Measurements from ENCODE around the gene TMEM140. TPM values are rescaled to one million over a fixed set of nuclear protein-coding genes. Genes with fewer than 3 reads are reported as not detected.
"Not testable (repeated sequence)": the region's sequence is repeated elsewhere in the genome, so short reads cannot be mapped to it uniquely, and the experiment has no call there.

Gene TMEM140
- total RNA-seq, 1 experiment from 2014 or later = 4.2 TPM

DNA sequence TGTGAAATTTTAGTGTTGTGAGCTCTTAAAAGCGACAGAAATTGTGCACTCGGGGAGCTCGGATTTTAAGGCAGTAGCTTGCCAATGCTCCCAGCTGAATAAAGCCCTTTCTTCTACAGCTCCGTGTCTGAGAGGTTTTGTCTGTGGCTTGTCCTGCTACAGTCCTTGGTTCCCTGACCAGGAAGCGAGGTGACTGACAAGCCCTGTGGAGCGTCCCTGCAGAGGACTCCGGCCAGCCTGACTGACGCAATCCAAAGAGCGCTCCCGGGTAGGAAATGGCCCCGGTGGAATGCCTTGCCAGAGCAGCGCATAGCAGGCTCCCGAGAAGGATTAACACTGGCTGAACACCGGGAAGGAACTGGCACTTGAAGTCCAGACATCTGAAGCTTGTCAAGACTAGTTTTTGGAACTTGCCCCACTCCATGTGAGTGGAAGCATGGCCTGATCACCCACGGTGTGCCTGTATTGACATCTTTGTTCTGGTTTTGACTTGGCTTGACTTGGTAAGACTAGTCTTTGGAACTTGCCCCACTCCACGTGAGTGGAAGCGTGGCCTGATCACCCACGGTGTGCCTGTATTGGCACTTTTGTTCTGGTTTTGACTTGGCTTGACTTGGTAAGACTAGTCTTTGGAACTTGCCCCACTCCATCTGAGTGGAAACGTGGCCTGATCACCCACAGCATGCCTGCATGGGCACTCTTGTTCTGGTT is 23.9 kb downstream of the TMEM140 start:
- TSS peak; percentile 66 for BruUV-seq (replicated peaks)
- Mint-ChIP-seq H3K36me3 (ENCODE audit: insufficient read depth, unreplicated experiment) (peaks cover 88% of the 10 kb centered on the region), H3K4me1 (ENCODE audit: low read depth, unreplicated experiment) (peaks cover 55% of the 10 kb centered on the region), H3K4me3 (ENCODE audit: low read depth, unreplicated experiment) (peak overlapping the region; percentile 78), H3K27ac (ENCODE audit: unreplicated experiment) (peak overlapping the region; percentile 95)
- not testable (repeated sequence) for H3K9me3 Mint-ChIP-seq (ENCODE audit: low read depth, unreplicated experiment); H3K27me3 Mint-ChIP-seq (ENCODE audit: unreplicated experiment)
- intact Hi-C loops (cut with micrococcal nuclease; ENCODE audit: unreplicated experiment) = loop anchor here (2.0 to 10.0 kb wide), 4 partner anchors 83 to 527 kb away; partner anchors contain the start of genes AGBL3 and BPGM
- DNase-seq = peak; percentile 81
- CTCF ChIA-PET = interaction anchor here (0.6 to 1.6 kb wide), 2 partner anchors 41 to 185 kb away, joined by 4 to 7 read pairs; partner anchors contain the start of gene AGBL3

DNA sequence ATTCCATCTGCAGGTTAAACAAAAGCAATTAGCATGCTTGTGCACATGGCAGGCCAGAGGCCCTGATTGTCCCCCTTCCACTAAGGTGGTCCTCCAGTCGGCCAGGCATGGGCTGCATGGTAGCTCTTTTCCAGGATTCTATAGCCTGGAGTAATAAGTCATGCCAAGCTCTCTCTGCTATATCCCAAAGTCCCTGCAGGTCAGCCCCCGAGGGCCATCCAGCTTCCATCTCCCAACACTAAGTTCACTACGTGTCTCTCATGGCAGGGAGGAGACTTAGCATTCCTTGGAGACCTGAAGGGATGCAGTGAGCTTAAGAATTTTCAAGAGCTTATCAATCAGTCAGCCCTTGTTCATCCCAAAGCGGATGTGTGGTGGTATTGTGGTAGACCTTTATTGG is 26.0 kb downstream of the TMEM140 start:
- CTCF ChIA-PET; H3K27me3 Mint-ChIP-seq (ENCODE audit: unreplicated experiment); DNase-seq; H3K9me3 Mint-ChIP-seq (ENCODE audit: low read depth, unreplicated experiment); BruUV-seq (replicated peaks): not testable (repeated sequence)
- intact Hi-C loops (cut with micrococcal nuclease; ENCODE audit: unreplicated experiment) = loop anchor here (10.0 kb wide), 3 partner anchors 81 to 529 kb away; partner anchors contain the start of gene BPGM
- peak overlapping the region; percentile 78 for H3K4me3 Mint-ChIP-seq (ENCODE audit: low read depth, unreplicated experiment)
- H3K36me3 Mint-ChIP-seq (ENCODE audit: insufficient read depth, unreplicated experiment) = peaks cover 75% of the 10 kb centered on the region
- peak overlapping the region; percentile 98 for H3K27ac Mint-ChIP-seq (ENCODE audit: unreplicated experiment)
- peaks cover 58% of the 10 kb centered on the region for H3K4me1 Mint-ChIP-seq (ENCODE audit: low read depth, unreplicated experiment)

DNA sequence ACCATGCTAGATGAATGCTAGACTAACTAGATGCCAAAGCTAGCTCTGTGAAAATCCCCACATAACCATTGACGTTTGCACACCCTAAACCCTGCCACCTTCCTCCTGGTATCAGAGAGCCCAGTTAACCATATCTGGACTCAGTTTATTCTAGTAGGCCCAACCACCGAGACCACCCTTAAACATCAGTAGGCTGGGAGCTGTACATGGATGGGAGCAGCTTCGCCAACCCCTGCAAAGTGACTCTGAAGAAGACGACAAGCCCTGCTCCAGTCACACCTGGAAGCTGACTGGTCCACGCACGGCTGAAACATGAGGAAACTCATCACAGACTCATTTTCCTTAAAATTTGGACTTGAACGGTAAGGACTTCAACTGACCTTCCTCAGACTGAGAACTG is 27.1 kb downstream of the TMEM140 start:
- intact Hi-C loops (cut with micrococcal nuclease; ENCODE audit: unreplicated experiment) = loop anchor here (10.0 kb wide), 3 partner anchors 80 to 530 kb away; partner anchors contain the start of gene BPGM
- Mint-ChIP-seq H3K27me3 (ENCODE audit: unreplicated experiment) (no peaks in the 10 kb centered on the region), H3K36me3 (ENCODE audit: insufficient read depth, unreplicated experiment) (peaks cover 65% of the 10 kb centered on the region), H3K27ac (ENCODE audit: unreplicated experiment) (peak overlapping the region; percentile 98), H3K4me1 (ENCODE audit: low read depth, unreplicated experiment) (peaks cover 55% of the 10 kb centered on the region), H3K4me3 (ENCODE audit: low read depth, unreplicated experiment) (peak overlapping the region; percentile 78), H3K9me3 (ENCODE audit: low read depth, unreplicated experiment) (no peaks in the 10 kb centered on the region)
- TF ChIP-seq, protein P1, sequence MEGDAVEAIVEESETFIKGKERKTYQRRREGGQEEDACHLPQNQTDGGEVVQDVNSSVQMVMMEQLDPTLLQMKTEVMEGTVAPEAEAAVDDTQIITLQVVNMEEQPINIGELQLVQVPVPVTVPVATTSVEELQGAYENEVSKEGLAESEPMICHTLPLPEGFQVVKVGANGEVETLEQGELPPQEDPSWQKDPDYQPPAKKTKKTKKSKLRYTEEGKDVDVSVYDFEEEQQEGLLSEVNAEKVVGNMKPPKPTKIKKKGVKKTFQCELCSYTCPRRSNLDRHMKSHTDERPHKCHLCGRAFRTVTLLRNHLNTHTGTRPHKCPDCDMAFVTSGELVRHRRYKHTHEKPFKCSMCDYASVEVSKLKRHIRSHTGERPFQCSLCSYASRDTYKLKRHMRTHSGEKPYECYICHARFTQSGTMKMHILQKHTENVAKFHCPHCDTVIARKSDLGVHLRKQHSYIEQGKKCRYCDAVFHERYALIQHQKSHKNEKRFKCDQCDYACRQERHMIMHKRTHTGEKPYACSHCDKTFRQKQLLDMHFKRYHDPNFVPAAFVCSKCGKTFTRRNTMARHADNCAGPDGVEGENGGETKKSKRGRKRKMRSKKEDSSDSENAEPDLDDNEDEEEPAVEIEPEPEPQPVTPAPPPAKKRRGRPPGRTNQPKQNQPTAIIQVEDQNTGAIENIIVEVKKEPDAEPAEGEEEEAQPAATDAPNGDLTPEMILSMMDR (IDR thresholded peaks at IDR 0.05; ENCODE audit: unreplicated experiment) = no peak
- no TSS peak for BruUV-seq (replicated peaks)
- CTCF ChIA-PET = no interaction called here
- DNase-seq = no peak

DNA sequence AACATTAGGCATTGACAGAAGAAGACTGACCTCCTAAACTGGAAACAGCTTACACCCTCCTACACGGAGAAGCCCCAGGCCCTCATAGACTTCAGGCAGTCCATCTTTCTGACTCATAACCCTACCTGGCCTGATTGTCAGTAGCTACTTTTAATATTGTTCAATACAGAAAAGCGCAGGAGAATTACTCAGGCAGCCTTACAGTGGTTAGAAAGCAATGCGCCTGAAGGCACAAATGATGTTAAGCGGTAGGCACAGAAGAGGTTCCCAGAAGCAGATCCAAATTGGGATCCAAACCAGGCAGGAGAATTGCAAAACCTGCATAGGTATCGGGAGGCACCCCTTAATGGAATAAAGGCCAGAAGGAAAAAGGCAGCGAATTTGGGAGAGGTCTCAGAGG is 28.1 kb downstream of the TMEM140 start:
- intact Hi-C loops (cut with micrococcal nuclease; ENCODE audit: unreplicated experiment) = loop anchor here (10.0 kb wide), 3 partner anchors 79 to 531 kb away; partner anchors contain the start of gene BPGM
- peaks cover 55% of the 10 kb centered on the region for H3K36me3 Mint-ChIP-seq (ENCODE audit: insufficient read depth, unreplicated experiment)
- H3K27ac Mint-ChIP-seq (ENCODE audit: unreplicated experiment) = peak overlapping the region; percentile 98
- TF ChIP-seq, protein P1 (IDR thresholded peaks at IDR 0.05; ENCODE audit: unreplicated experiment) = no peak
- peak overlapping the region; percentile 78 for H3K4me3 Mint-ChIP-seq (ENCODE audit: low read depth, unreplicated experiment)
- BruUV-seq (replicated peaks) = no TSS peak
- no peaks in the 10 kb centered on the region for H3K27me3 Mint-ChIP-seq (ENCODE audit: unreplicated experiment)
- H3K9me3 Mint-ChIP-seq (ENCODE audit: low read depth, unreplicated experiment) = no peaks in the 10 kb centered on the region
- H3K4me1 Mint-ChIP-seq (ENCODE audit: low read depth, unreplicated experiment) = peaks cover 57% of the 10 kb centered on the region
- CTCF ChIA-PET = no interaction called here
- DNase-seq = no peak

DNA sequence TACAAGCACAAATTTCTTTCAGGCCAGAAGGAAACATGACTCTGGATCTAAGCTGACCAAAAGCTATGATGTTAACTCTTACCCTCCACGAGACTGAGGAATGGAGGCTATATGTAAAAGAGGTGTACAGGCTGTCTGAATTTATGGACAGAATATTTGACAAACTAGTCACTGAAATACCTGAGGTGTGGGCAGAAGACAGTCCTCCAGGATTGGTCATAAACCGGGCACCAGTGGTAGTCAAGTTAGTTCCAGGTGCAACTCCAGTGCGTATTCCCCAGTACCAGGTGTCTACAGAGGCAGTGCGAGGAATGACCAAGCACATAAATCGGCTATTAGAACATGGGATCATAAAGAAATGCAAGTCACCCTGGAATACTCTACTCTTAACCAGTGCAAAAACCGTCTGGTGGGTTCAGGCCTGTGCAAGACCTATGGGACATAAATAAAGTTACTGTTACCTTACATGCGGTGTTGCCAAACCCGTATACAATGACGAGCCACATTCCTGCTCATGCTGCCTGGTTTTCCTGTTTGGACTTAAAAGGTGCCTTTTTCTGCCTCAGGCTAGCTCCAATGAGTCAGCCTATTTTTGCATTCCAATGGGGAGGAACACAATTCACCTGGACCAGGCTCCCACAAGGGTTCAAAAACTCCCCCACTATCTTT is 29.3 kb downstream of the TMEM140 start:
- TF ChIP-seq, protein P1 (IDR thresholded peaks at IDR 0.05; ENCODE audit: unreplicated experiment) = no peak
- Mint-ChIP-seq H3K9me3 (ENCODE audit: low read depth, unreplicated experiment) (no peaks in the 10 kb centered on the region), H3K27me3 (ENCODE audit: unreplicated experiment) (no peaks in the 10 kb centered on the region), H3K4me1 (ENCODE audit: low read depth, unreplicated experiment) (peaks cover 68% of the 10 kb centered on the region), H3K4me3 (ENCODE audit: low read depth, unreplicated experiment) (peak overlapping the region; percentile 78), H3K27ac (ENCODE audit: unreplicated experiment) (peak overlapping the region; percentile 98), H3K36me3 (ENCODE audit: insufficient read depth, unreplicated experiment) (peaks cover 55% of the 10 kb centered on the region)
- TSS peak; percentile 78 for BruUV-seq (replicated peaks)
- peak; percentile 71 for DNase-seq
- CTCF ChIA-PET = interaction anchor here (0.5 to 1.3 kb wide), 3 partner anchors 8 to 491 kb away, joined by 3 to 5 read pairs (median 5); no protein-coding TSS in a partner anchor
- intact Hi-C loops (cut with micrococcal nuclease; ENCODE audit: unreplicated experiment) = loop anchor here (10.0 kb wide), 3 partner anchors 78 to 532 kb away; partner anchors contain the start of gene BPGM

Data from Calu3 (cell line).